Neuronal stem cell (in vitro differentiated cells): Measurements from ENCODE around the gene PCYT2.
"Not testable (repeated sequence)": the region's sequence is repeated elsewhere in the genome, so short reads cannot be mapped to it uniquely, and the experiment has no call there.

Source experiments
- DNase-seq: peaks from one replicate; pipeline ENCODE4 v3.0.0-alpha.2; 2013; ENCODE audit warnings: low spot score
- H2AFZ ChIP-seq: one replicate; pipeline ENCODE4 v1.6.1; 2013; ENCODE audit warnings: mild to moderate bottlenecking, low read length, inconsistent platforms
- H2AK5ac ChIP-seq: 2 replicates; pipeline ENCODE4 v1.6.1; 2013; ENCODE audit warnings: low read depth, mild to moderate bottlenecking, inconsistent platforms, low read length, moderate library complexity, mixed read lengths
- H2BK120ac ChIP-seq: 2 replicates; pipeline ENCODE4 v1.6.1; 2013; ENCODE audit warnings: low read depth, mild to moderate bottlenecking, inconsistent platforms, low read length, moderate library complexity, mixed read lengths
- H2BK12ac ChIP-seq: one replicate; pipeline ENCODE4 v1.6.1; 2013; ENCODE audit warnings: low read length, inconsistent platforms
- H2BK15ac ChIP-seq: 2 replicates; pipeline ENCODE4 v1.6.1; 2013; ENCODE audit warnings: mild to moderate bottlenecking, low read length, inconsistent platforms, mixed read lengths
- H2BK5ac ChIP-seq: one replicate; pipeline ENCODE4 v1.6.1; 2013; ENCODE audit warnings: inconsistent platforms, mild to moderate bottlenecking, low read length, moderate library complexity
- H3K14ac ChIP-seq: one replicate; pipeline ENCODE4 v1.6.1; 2013; ENCODE audit warnings: low read length, inconsistent platforms
- H3K18ac ChIP-seq: 2 replicates; pipeline ENCODE4 v1.6.1; 2013; ENCODE audit warnings: low read length, inconsistent platforms
- H3K23ac ChIP-seq: 2 replicates; pipeline ENCODE4 v1.6.1; 2013; ENCODE audit warnings: low read depth, mild to moderate bottlenecking, mixed read lengths, low read length, inconsistent platforms; ENCODE audit not compliant: poor library complexity
- H3K27ac ChIP-seq: replicated peaks from 3 replicates; pipeline ENCODE4 v1.5.1; 2013; ENCODE audit warnings: low read length, inconsistent platforms
- H3K27me3 ChIP-seq, 3 experiments: 2 replicates each; pipeline ENCODE4 v1.6.1; 2013; ENCODE audit warnings: low read length in 3 of 3, mild to moderate bottlenecking in 2 of 3, inconsistent platforms in 1 of 3, low read depth in 1 of 3, mixed read lengths in 1 of 3, moderate library complexity in 1 of 3; ENCODE audit not compliant: control insufficient read depth in 3 of 3, insufficient read depth in 3 of 3
- H3K36me3 ChIP-seq, 2 donors: replicated peaks in 1 of 2; 2 replicates each; pipeline ENCODE4 v1.6.1; 2013; ENCODE audit warnings: low read length in 2 of 2; ENCODE audit not compliant: control insufficient read depth in 2 of 2, insufficient read depth in 2 of 2
- H3K4ac ChIP-seq: 2 replicates; pipeline ENCODE4 v1.6.1; 2013; ENCODE audit warnings: inconsistent platforms, mild to moderate bottlenecking, low read length, moderate library complexity
- H3K4me1 ChIP-seq, 2 donors: 1 replicate in 1 of 2; 2 replicates in 1 of 2; pipeline ENCODE4 v1.6.1; 2013; ENCODE audit warnings: low read length in 2 of 2, low read depth in 1 of 2; ENCODE audit not compliant: control insufficient read depth in 2 of 2, insufficient read depth in 1 of 2
- H3K4me2 ChIP-seq: one replicate; pipeline ENCODE4 v1.6.1; 2013; ENCODE audit warnings: mild to moderate bottlenecking, low read length, inconsistent platforms; ENCODE audit not compliant: insufficient read depth, poor library complexity, severe bottlenecking
- H3K4me3 ChIP-seq, 2 donors: 2 replicates each; pipeline ENCODE4 v1.5.1; 2013; ENCODE audit warnings: low read length in 2 of 2, mild to moderate bottlenecking in 2 of 2, inconsistent platforms in 1 of 2, moderate library complexity in 1 of 2
- H3K79me1 ChIP-seq: one replicate; pipeline ENCODE4 v1.6.1; 2013; ENCODE audit warnings: low read depth, mild to moderate bottlenecking, inconsistent platforms, low read length, moderate library complexity
- H3K9ac ChIP-seq: one replicate; pipeline ENCODE4 v1.6.1; 2013; ENCODE audit warnings: mild to moderate bottlenecking, low read depth, low read length, inconsistent platforms; ENCODE audit not compliant: poor library complexity
- H3K9me3 ChIP-seq, 2 donors: replicated peaks in 1 of 2; 2 replicates each; pipeline versions ENCODE3 to v1.6.1; 2013; ENCODE audit warnings: low read length in 2 of 2, mild to moderate bottlenecking in 2 of 2, inconsistent platforms in 1 of 2, low read depth in 1 of 2, mixed read lengths in 1 of 2, moderate library complexity in 1 of 2; ENCODE audit not compliant: control insufficient read depth in 2 of 2, insufficient read depth in 1 of 2
- H4K8ac ChIP-seq: one replicate; pipeline ENCODE4 v1.6.1; 2013; ENCODE audit warnings: low read depth, mild to moderate bottlenecking, inconsistent platforms, low read length, moderate library complexity
- H4K91ac ChIP-seq: one replicate; pipeline ENCODE4 v1.6.1; 2013; ENCODE audit warnings: low read length, low read depth, mild to moderate bottlenecking, inconsistent platforms; ENCODE audit not compliant: poor library complexity
- WGBS, 2 donors: extraction: QIAGEN DNeasy Blood & Tissue Kit; methylation state at CpG; one replicate each; pipeline ENCODE4 v1.1.7; 2013; ENCODE audit warnings: missing lambda C conversion rate in 2 of 2, mixed read lengths in 1 of 2; ENCODE audit not compliant: insufficient read length in 2 of 2, insufficient replicate concordance in 1 of 2; ENCODE audit errors: extremely low coverage in 2 of 2; 5-methylcytosine and 5-hydroxymethylcytosine counted together

Gene PCYT2

GRCh38 chr17:81953443-81953842 lies 42.2 kb upstream of the PCYT2 start:
- H3K4me3 ChIP-seq, H2AK5ac ChIP-seq, H3K79me1 ChIP-seq, H3K9ac ChIP-seq, H3K4me2 ChIP-seq, H3K4ac ChIP-seq, H2BK12ac ChIP-seq, DNase-seq, H3K14ac ChIP-seq, H3K27ac ChIP-seq, H2BK120ac ChIP-seq, H3K9me3 ChIP-seq, H2BK5ac ChIP-seq, H3K18ac ChIP-seq, H2BK15ac ChIP-seq, H2AFZ ChIP-seq, H4K8ac ChIP-seq, H3K36me3 ChIP-seq, H4K91ac ChIP-seq, H3K4me1 ChIP-seq, H3K23ac ChIP-seq: not testable (repeated sequence)
- peaks cover 0 to 27% (median 13%) of the 10 kb centered on the region in 3 experiments for H3K27me3 ChIP-seq
- no CpG with 5 or more reads among the region's 5 CpGs for WGBS, 2 donors

DNA sequence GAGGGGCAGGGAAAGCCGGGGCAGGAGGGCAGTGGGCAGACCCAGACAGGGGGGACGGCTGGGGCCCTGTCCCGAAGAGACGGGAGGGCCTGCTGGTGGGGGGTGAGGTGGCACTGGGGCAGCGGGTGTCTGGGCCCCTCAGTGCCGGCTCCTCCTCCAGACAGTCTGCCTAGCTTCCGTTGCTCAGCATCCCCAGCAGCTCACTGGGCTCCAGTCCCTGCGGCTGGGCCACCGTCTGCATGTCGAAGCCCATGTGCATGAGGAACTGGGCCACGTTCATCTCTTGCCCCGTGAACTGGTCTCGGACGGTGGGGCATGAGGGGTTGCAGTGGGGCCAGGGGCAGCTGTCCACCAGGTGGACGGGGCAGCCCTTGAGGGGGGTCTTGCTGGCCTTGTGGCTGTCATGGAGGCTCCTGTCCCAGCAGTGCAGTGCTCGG lies 41.6 kb upstream of the PCYT2 start:
- H3K4me3 ChIP-seq, result no peak overlapping the region
- H3K4me1 ChIP-seq, result peaks cover 0 to 5% of the 10 kb centered on the region in 2 donors
- H3K27me3 ChIP-seq, result peaks cover 0 to 21% (median 7%) of the 10 kb centered on the region in 3 experiments
- no peak overlapping the region for H3K4me2 ChIP-seq
- WGBS, 2 donors, result no CpG with 5 or more reads among the region's 16 CpGs
- peak overlapping the region; percentile 63 for H2BK12ac ChIP-seq
- H3K79me1 ChIP-seq, result no peaks in the 10 kb centered on the region
- H3K23ac ChIP-seq, result no peak overlapping the region
- H3K27ac ChIP-seq, result no peak overlapping the region
- peak overlapping the region; percentile 92 for H3K18ac ChIP-seq
- no peak overlapping the region for H2BK15ac ChIP-seq
- no peak overlapping the region for H2AFZ ChIP-seq
- peak overlapping the region; percentile 17 for H3K14ac ChIP-seq
- no peak overlapping the region for H4K8ac ChIP-seq
- peak overlapping the region; percentile 66 for H2BK5ac ChIP-seq
- H3K4ac ChIP-seq, result peak overlapping the region; percentile 53
- H3K36me3 ChIP-seq, result no peaks in the 10 kb centered on the region
- H3K9me3 ChIP-seq, result no peaks in the 10 kb centered on the region
- no peak overlapping the region for H2BK120ac ChIP-seq
- no peak for DNase-seq
- H3K9ac ChIP-seq, result no peak overlapping the region
- no peak overlapping the region for H4K91ac ChIP-seq
- H2AK5ac ChIP-seq, result peak overlapping the region; percentile 84

DNA sequence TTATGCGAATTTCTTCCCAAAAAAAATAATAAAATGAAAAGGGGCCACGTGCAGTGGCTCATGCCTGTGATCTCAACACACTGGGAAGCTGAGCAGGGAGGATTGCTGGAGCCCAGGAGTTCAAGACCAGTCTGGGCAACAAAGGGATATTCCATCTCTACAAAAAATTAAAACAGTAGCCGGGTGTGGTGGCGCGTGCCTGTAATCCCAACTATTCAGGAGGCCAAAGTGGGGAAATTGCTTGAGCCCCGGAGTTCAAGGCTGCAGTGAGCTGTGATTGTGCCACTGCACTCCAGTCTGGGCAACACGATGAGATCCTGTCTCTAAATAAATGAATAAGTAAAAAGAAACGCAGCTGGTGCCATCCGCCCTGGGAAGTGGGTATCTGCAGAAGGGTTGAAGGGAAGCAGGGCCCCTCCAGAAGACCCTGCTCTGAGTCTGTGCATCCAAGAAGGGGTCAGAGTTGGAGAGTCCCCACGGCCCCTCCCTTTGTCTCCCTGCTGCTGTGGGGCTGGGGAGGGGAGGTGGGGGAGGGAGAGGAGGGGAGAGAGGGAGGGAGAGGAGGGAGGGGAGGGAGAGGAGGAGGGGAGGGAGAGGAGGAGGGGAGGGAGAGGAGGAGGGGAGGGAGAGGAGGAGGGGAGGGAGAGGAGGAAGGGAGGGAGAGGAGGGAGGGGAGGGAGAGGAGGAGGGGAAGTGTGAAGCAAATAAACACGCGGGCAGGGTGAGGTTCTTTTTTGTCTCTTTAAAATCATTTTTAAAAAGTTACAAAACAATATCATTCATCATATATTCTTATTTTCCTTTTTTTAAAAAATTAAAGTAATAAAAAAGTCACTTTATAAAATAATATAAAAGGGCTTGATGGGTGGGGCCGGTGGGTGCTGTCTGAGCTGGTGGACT lies 40.8 kb upstream of the PCYT2 start:
- Histone ChIP-seq H3K9ac (no peak overlapping the region), H3K18ac (no peak overlapping the region), H3K23ac (no peak overlapping the region), H3K14ac (peak overlapping the region; percentile 82), H3K4ac (no peak overlapping the region), H4K8ac (no peak overlapping the region), H2AFZ (no peak overlapping the region), H3K27ac (no peak overlapping the region), H2BK12ac (peak overlapping the region; percentile 3), H3K4me1 (peaks cover 0 to 5% of the 10 kb centered on the region in 2 donors), H3K27me3 (peaks cover 0 to 16% (median 5%) of the 10 kb centered on the region in 3 experiments), H3K4me3 (no peak overlapping the region), H4K91ac (no peak overlapping the region), H2BK120ac (no peak overlapping the region), H3K36me3 (no peaks in the 10 kb centered on the region), H2BK15ac (no peak overlapping the region), H2BK5ac (no peak overlapping the region), H2AK5ac (no peak overlapping the region), H3K4me2 (no peak overlapping the region), H3K9me3 (no peaks in the 10 kb centered on the region), H3K79me1 (no peaks in the 10 kb centered on the region)
- no CpG with 5 or more reads among the region's 13 CpGs for WGBS, 2 donors
- no peak for DNase-seq

- H3K4me3 ChIP-seq, result no peak overlapping the region
- no peaks in the 10 kb centered on the region for H3K36me3 ChIP-seq
- H3K14ac ChIP-seq, result no peak overlapping the region
- H3K23ac ChIP-seq, result no peak overlapping the region
- WGBS, 2 donors, result no CpG with 5 or more reads among the region's 15 CpGs
- H2BK15ac ChIP-seq, result no peak overlapping the region
- H3K27ac ChIP-seq, result no peak overlapping the region
- H2BK5ac ChIP-seq, result no peak overlapping the region
- H3K4ac ChIP-seq, result no peak overlapping the region
- H2BK12ac ChIP-seq, result no peak overlapping the region
- DNase-seq, result no peak
- no peak overlapping the region for H2AFZ ChIP-seq
- peaks cover 0 to 3% (median 2%) of the 10 kb centered on the region in 3 experiments for H3K27me3 ChIP-seq
- no peaks in the 10 kb centered on the region for H3K79me1 ChIP-seq
- H3K4me2 ChIP-seq, result no peak overlapping the region
- no peaks in the 10 kb centered on the region for H3K9me3 ChIP-seq
- peak overlapping the region; percentile 43 for H4K8ac ChIP-seq
- peaks cover 0 to 5% of the 10 kb centered on the region in 2 donors for H3K4me1 ChIP-seq
- no peak overlapping the region for H2AK5ac ChIP-seq
- no peak overlapping the region for H3K9ac ChIP-seq
- no peak overlapping the region for H3K18ac ChIP-seq
- no peak overlapping the region for H2BK120ac ChIP-seq
- no peak overlapping the region for H4K91ac ChIP-seq
Observed at GRCh38 chr17:81950501-81950900, 39.3 kb upstream of the PCYT2 start.
